ENCODE data around the gene NDUFS7.
"Not testable (repeated sequence)": the region's sequence is repeated elsewhere in the genome, so short reads cannot be mapped to it uniquely, and the experiment has no call there.

Gene NDUFS7

DNA sequence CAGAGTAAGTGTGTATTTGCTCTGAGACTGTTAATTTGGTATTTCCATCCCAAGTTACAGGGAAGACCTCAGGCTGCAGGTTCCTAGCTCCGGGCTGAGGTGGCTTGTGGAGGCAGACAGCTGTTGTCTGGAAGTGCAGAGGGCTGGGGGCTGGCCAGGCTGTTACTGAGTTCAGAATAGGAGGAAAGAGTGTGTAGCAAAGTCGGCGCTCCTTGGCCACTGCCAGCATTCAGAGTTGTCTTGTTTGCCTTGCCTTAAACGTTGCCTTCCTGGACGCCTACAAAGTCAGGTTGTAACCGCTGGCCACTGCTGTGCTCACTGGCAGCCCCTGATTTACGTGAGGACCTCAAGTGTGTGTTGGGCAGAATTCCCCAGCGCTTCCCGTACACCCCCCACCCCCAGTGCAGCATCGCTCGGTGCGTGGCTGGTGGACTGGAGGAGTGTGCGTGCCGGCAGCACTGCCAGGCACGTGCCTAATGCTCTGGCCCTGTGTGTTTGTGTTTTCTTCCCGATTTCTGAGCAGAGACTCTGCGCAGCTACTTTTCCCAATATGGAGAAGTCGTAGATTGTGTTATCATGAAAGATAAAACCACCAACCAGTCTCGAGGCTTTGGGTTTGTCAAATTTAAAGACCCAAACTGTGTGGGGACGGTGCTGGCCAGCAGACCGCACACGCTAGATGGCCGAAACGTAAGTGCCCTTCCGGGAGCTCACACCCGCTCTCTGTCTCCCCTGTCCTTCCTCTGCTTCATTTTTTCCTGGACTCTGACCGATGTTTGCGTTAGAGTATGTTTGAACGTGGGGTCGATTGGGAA lies 34.2 kb downstream of the NDUFS7 start:
- no peak for DNase-seq (ENCODE audit: low read depth in 3 of 3)

- DNase-seq (ENCODE audit: low read depth in 3 of 3): no peak
Observed at GRCh38 chr19:1418496-1418775, 34.7 kb downstream of the NDUFS7 start.

DNA sequence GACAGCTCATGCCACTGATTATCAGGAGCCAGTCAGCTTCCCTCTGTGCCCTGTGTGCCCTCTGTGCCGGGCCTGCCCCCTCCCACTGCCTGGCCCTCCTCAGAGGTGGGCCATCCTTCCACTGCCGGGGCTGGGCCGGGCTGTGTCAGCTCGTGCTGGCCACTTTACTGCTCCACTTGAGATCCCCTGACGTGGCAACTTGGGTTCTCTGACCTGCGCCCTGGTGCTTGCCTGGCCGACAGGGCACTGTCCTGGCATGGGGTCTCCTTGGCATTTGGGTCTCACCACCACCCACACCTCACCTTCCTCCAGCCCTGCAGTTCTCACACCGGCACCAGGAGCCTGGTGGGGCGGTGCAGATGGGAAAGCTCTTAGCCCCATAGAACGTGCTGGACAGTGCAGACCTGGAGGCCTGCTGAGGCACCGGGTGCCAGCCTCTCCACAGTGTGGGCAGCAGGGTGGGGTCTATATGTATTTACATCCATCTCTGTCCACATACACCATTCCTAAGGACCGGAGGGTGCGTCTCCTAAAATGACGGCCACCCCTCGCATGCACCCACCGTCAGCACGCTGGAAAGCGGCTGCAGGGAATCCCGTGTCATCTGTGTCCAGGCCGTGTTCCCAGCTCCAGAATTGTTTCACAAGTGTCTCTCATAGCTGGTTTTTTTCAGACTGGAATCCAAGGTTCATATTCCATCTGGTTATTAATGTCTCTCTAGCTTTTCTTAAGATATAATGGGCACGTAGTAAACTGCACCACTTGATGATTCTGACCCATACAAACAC lies 35.4 kb downstream of the NDUFS7 start:
- no peak for DNase-seq (ENCODE audit: low read depth in 3 of 3)

- not testable (repeated sequence) for DNase-seq (ENCODE audit: low read depth in 3 of 3)
Observed at GRCh38 chr19:1420085-1420484, 36.4 kb downstream of the NDUFS7 start.

- DNase-seq (ENCODE audit: low read depth in 3 of 3): no peak
Observed at GRCh38 chr19:1420590-1420989, 36.9 kb downstream of the NDUFS7 start.

- DNase-seq (ENCODE audit: low read depth in 3 of 3): no peak
Observed at GRCh38 chr19:1421218-1421957, 37.7 kb downstream of the NDUFS7 start.

GRCh38 chr19:1421958-1422305 lies 38.2 kb downstream of the NDUFS7 start:
- no peak for DNase-seq (ENCODE audit: low read depth in 3 of 3)

DNA sequence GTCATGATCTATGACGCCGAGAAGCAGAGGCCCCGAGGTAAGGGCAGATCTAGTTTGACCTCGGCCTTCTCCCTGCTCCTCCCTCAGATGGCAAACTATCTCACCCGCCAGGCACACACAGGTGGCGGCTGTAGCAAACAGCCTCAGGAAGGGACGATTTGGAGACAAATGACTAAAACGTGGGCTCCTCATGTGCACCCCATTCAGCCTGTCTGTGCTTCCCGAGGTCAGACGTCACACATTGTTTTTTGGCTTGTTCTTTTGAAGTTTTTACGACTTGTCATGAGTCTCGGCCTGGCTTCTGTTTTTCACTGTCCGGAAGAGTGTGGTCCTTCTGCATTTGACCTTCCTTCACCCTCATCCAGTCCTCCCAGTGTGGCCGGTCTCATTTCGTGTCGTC lies 38.7 kb downstream of the NDUFS7 start:
- DNase-seq (ENCODE audit: low read depth in 3 of 3): no peak

DNA sequence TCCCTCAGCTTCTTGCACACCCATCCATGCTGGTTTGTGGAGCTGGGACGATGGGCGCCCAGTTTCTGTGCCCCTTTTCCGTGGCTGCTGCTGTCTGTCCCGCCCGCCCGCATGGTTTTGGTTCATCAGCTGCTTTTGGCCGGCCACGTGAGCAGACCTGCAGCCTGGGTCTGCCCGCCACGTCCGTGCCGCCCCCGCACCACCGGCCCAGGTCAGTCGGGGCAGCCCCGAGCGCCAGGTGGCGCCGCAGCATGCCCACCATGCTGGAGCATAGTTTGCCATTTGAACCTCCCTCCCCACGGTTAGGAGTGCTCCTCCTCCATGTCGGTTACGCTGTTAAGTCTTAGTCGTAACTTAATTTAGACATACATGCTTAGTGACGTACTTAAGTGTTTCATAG lies 39.2 kb downstream of the NDUFS7 start:
- DNase-seq (ENCODE audit: low read depth in 3 of 3): no peak

- no peak for DNase-seq (ENCODE audit: low read depth in 3 of 3)
Observed at GRCh38 chr19:1423436-1424191, 39.9 kb downstream of the NDUFS7 start.

DNA sequence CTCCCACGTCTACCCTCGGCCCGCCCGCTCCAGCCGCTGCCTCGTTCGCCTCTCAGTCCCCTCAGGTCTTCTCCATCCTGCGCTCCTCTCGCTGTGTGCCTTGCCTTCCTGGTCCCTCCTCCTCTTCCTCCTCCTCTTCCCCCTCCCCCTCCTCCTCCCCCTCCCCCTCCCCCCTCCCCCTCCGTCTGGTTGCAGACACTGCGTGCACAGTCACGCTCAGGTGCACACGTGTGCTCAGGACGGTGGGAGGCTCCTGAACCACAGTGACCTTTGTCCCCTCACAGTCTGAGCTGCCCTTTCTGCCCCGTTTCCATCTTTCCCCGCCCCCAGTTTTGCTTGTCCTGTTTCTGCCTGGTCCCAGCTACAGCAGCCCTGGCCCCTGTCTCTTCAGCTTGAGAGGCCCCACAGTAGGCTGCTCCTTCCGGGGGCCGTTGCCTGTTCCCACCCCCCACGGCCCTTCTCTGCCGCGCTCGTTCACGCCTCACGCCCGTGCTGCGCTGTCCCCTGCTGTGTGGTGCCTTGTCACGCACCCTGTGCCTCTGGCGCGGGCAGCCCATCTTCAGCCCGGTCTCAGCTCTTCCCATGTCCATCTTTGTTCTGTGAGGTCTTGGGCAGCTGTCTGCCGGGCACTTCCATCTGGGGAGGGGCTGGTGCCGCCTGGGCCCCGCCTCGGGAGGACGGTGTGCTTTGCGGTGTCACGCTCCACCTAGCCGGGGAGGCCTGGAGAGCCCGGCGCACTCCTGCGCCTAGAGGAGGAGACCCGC lies 40.7 kb downstream of the NDUFS7 start:
- DNase-seq (ENCODE audit: low read depth in 3 of 3): no peak

- DNase-seq (ENCODE audit: low read depth in 3 of 3): no peak
Observed at GRCh38 chr19:1425102-1425837, 41.6 kb downstream of the NDUFS7 start.

DNA sequence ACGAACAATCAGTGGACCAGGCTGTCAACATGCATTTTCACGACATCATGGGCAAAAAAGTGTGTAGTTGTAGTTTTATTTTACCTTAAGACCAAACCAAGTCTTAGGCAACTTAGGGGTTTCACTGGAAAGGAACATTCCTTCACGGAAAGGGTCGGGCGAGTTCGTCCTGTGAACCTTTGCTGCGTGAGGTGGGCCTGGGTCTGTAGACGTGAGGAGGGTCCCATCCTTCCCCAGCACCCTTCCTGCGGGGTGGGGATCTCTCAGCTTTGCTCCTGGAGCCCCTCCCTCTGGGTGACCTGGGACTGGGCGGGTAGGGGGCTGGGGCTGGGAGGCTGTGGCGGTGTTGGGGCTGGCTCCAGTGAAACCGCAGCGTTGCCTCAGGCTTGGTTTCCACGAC lies 42.2 kb downstream of the NDUFS7 start:
- no peak for DNase-seq (ENCODE audit: low read depth in 3 of 3)

DNA sequence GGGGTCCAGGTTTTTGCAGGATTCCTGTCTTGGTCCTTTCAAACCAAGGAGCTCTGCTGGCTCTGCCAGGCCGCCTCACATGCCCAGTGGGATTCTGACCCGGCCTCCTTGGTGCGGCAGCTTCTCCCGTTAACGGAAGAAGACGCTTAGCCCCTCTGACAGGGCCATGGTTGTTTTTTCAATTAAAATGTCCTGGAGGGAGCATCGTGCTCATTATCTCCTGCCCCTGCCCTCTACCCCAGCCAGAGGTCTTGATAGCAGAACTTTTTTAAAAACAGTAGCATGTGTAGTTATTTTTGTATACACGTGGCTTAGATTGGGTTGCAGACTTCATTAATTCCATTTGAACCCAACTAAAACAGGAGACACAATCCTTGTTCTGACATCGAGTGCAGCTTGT lies 43.0 kb downstream of the NDUFS7 start:
- DNase-seq (ENCODE audit: low read depth in 3 of 3): no peak

DNA sequence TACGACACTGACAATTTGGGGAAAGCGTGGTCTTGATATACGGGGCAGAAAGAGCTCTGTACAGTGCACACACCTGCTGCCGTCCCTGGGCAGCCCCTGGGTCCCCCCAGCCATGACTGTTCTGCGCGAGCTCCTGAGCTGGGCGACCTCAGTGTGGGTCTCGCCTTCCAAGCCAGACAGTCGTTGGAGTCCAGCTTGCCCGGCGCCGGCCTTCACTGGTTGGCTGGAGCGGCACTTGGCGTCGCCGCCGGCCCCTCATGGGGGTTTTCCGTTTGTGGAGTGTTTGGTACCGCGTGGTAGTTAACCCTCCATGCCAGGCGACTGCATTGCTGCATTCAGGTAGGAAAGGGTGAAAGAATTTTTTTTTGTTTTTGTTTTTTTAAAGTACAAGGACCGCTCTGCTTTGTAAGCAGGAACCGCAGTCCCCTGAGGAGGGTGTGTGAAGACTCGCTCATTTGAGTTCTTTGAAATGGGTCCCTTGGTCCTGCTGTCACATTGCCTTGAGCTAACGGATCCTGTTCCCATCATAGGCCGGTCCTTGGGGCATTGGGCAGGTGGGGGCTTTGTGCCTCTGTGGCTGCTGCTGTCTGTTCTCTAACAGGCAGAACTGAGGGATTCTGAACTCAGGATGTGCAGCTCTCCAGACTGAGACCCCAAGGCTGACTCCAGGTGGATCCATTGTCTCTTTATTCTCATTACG lies 43.7 kb downstream of the NDUFS7 start:
- DNase-seq (ENCODE audit: low read depth in 3 of 3): no peak

DNA sequence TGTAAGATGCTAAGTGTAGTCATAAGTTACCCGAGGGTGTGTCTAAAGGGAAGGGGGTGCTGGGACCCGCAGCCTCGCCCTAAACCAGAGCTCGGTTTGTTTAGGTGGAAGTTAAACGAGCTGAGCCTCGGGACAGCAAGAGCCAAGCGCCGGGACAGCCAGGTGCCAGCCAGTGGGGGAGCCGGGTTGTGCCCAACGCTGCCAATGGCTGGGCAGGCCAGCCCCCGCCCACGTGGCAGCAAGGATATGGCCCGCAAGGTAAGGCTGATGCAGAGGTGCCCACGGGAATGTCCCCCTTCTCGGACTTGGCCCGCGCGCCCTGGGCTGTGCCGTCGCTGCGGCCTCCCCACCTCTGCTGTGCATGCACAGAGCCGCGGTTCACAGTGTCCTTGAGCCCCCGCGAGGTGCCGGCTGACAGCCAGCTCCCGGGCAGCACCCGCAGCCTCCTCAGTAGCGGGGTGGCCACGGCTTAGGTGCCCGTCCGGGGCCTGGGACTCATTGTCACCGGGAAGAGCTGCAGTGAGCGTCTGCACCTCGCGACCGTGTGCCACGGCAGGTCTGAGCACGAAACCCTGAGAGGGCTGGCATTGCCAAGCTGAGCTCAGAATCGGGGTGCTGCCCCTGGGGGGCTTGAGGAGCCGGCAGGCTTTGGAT lies 45.2 kb downstream of the NDUFS7 start:
- DNase-seq (ENCODE audit: low read depth in 3 of 3): no peak

GRCh38 chr19:1429750-1430149 lies 46.0 kb downstream of the NDUFS7 start:
- DNase-seq (ENCODE audit: low read depth in 3 of 3): no peak

- no peak for DNase-seq (ENCODE audit: low read depth in 3 of 3)
Observed at GRCh38 chr19:1430246-1430645, 46.5 kb downstream of the NDUFS7 start.

- no peak for DNase-seq (ENCODE audit: low read depth in 3 of 3)
Observed at GRCh38 chr19:1431759-1432506, 48.2 kb downstream of the NDUFS7 start.

Measured in stimulated activated CD4-positive, alpha-beta T cell treated with anti-CD3 and anti-CD28 coated beads, TNF-alpha, amount 100 ng/mL, for 24 hours (primary cell).